Measurements from ENCODE around the gene SUGCT.

SUGCT gene

GRCh38 chr7:40811666-40812065, 676.9 kb downstream of the SUGCT start:
- TF ChIP-seq, protein P1, sequence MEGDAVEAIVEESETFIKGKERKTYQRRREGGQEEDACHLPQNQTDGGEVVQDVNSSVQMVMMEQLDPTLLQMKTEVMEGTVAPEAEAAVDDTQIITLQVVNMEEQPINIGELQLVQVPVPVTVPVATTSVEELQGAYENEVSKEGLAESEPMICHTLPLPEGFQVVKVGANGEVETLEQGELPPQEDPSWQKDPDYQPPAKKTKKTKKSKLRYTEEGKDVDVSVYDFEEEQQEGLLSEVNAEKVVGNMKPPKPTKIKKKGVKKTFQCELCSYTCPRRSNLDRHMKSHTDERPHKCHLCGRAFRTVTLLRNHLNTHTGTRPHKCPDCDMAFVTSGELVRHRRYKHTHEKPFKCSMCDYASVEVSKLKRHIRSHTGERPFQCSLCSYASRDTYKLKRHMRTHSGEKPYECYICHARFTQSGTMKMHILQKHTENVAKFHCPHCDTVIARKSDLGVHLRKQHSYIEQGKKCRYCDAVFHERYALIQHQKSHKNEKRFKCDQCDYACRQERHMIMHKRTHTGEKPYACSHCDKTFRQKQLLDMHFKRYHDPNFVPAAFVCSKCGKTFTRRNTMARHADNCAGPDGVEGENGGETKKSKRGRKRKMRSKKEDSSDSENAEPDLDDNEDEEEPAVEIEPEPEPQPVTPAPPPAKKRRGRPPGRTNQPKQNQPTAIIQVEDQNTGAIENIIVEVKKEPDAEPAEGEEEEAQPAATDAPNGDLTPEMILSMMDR (IDR thresholded peaks at IDR 0.05), result no peak

DNA sequence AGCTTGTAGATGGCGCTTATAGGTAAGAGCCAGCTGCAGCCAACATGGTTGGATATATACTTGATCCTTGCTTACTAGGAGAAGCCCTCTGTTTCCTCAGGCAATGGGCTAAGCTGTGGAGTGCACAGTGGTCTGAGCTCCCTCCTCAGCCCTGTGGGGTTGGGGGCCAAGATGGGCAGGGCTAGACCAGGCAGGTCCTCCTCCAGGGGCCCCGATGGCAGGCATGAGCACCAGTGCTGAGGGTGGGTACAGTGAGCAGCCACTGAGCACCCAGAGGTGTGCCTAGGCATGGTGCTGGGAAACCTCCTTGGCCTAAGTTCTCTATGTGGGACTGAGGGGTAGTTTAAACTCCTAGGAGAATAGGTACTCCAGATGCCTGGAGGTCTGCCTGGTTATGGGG, 680.2 kb downstream of the SUGCT start:
- TF ChIP-seq, protein P1 (IDR thresholded peaks at IDR 0.05), result no peak

GRCh38 chr7:40815512-40815911, 680.7 kb downstream of the SUGCT start:
- TF ChIP-seq, protein P1 (IDR thresholded peaks at IDR 0.05), result no peak

DNA sequence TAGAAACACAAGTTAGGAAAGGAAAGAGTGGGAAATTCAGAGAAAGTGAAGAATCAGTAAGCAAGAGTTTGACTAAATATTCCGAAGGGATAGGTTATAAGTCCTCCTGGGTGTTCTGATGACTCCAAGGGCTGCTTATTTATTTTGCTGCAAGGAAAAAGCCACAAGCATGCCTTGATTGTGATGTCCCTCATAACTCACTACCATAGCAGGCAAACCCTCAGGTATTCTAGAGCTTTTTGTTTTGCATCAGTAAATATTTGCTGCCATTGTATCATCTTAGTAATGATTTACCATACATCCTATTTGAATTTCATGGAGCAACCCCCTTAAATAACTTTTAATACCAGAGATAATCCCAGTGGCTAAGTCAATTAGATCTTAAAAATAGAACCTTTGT, 688.1 kb downstream of the SUGCT start:
- TF ChIP-seq, protein P1 (IDR thresholded peaks at IDR 0.05), result no peak

GRCh38 chr7:40824461-40824860, 689.7 kb downstream of the SUGCT start:
- TF ChIP-seq, protein P1 (IDR thresholded peaks at IDR 0.05), result no peak

DNA sequence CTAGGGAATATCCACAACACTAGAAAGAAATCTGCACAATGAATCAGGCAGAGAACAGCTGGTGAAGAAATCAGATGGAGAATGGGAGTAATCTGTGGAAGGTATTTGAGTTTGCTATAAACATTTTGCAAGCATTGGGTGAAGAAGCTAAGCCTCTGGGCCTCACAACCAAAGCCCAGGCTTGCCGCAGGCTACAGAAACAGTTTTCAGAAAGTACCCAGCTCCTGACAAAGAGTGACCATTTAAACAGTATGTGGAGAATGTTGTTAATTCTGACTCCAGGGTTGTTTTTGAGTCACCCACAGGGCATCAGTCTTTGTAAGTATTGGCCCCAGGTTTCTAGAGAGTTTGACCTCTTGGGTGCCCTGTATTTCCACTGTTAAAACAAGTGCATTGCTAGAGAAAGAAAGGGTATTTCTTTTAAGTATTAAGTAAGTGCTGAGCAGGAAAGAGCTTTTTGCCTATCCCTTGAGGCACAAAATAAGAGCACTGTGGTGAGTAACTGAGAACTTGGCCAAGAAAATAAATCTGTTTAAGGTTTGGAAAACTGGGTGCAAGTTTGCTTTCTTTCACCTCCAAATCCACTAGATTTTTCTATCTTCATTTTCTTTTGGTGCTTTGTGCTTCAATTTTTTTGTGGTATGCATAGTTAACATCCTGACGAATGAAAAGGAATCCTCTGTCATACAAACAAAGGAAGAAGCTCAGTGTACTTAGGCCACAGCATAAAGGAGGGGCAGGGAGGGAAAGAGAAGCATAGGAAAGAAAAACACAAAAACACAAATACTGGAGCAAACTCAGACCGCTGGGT, 691.8 kb downstream of the SUGCT start:
- TF ChIP-seq, protein P1 (IDR thresholded peaks at IDR 0.05), result no peak

GRCh38 chr7:40827222-40828085, 692.6 kb downstream of the SUGCT start:
- TF ChIP-seq, protein P1 (IDR thresholded peaks at IDR 0.05), result no peak
